K562 (cell line): Measurements from ENCODE around the gene RRP9. TPM values are rescaled to one million over a fixed set of nuclear protein-coding genes. Genes with fewer than 3 reads are reported as not detected.

ENCODE experiments used
- ATAC-seq: fragments of 200-7000 bp; cut with Tn5 transposase; 3 replicates; pipeline ENCODE4 v1.9.1; 2020; ENCODE audit warnings: moderate library complexity
- BruUV-seq: library from RNA; stranded (reverse); fragments of 400-500 nt; replicated peaks from 2 replicates; lab custom pipeline; 2021; lab: Mats Ljungman, UMichigan
- CTCF ChIA-PET: fragments of 300-600 bp; formaldehyde crosslinking; extraction: SDS; loops from one replicate; lab custom pipeline; 2021; ENCODE audit warnings: low intra/inter-chr PET ratio; lab: Yijun Ruan, JAX
- POLR2A ChIA-PET: fragments of 300-600, 350-650 bp; sonication (Branson Sonifier 250); formaldehyde crosslinking; extraction: SDS; loops from one replicate; lab custom pipeline; 2021; ENCODE audit warnings: antibody characterized with exemption, inconsistent platforms; lab: Yijun Ruan, JAX
- DNase-seq, 4 experiments: peaks; one replicate each; pipeline versions ENCODE4 v3.0.0 to v3.0.0-alpha.2; 2011 to 2018; ENCODE audit warnings: low spot score in 3 of 4, mixed read lengths in 3 of 4; ENCODE audit errors: extremely low read depth in 1 of 4
- FAIRE-seq: peaks from 2 replicates; lab custom pipeline; 2011; peaks lifted over from hg19 to GRCh38; lab: Jason Lieb, UNC
- H2AFZ ChIP-seq: 2 replicates; pipeline ENCODE4 v1.6.0; 2011; ENCODE audit warnings: low read depth, low read length, control low read depth, inconsistent platforms
- H3K27ac ChIP-seq: fragments of 200-600 bp; 3 replicates; pipeline ENCODE4 v1.8.0; 2011; ENCODE audit warnings: low read depth, mild to moderate bottlenecking, control low read depth, inconsistent platforms, low read length, moderate library complexity, mixed read lengths; ENCODE audit errors: extremely low read depth
- H3K27me3 ChIP-seq, 2 experiments: fragments of 300-600 bp in 1 of 2; 2 replicates in 1 of 2; 3 replicates in 1 of 2; pipeline versions ENCODE4 v1.6.0 to v1.8.0; 2011; ENCODE audit warnings: inconsistent platforms in 2 of 2, low read length in 2 of 2, mild to moderate bottlenecking in 1 of 2, mixed read lengths in 1 of 2, moderate library complexity in 1 of 2; ENCODE audit not compliant: control insufficient read depth in 2 of 2, insufficient read depth in 2 of 2
- H3K36me3 ChIP-seq: fragments of 300-600 bp; 3 replicates; pipeline ENCODE4 v1.8.0; 2011; ENCODE audit warnings: mild to moderate bottlenecking, low read length, inconsistent platforms; ENCODE audit not compliant: control insufficient read depth, insufficient read depth
- H3K4me1 ChIP-seq, 2 experiments: fragments of 200-600 bp in 1 of 2; replicated peaks in 1 of 2; 2 replicates in 1 of 2; 3 replicates in 1 of 2; pipeline versions ENCODE4 v1.5.1 to v1.8.0; 2011; ENCODE audit warnings: inconsistent platforms in 2 of 2, low read length in 2 of 2, mild to moderate bottlenecking in 1 of 2, mixed read lengths in 1 of 2, moderate library complexity in 1 of 2; ENCODE audit not compliant: control insufficient read depth in 2 of 2, insufficient read depth in 2 of 2
- H3K4me2 ChIP-seq: 2 replicates; pipeline ENCODE4 v1.6.1; 2011; ENCODE audit warnings: low read length, control low read depth, inconsistent platforms, mixed read lengths; ENCODE audit not compliant: insufficient read depth
- H3K4me3 ChIP-seq: fragments of 200-600 bp; sonication (generic), shearing (Covaris generic); 2 replicates; pipeline ENCODE4 v1.5.1; 2016; ENCODE audit warnings: control low read depth, inconsistent platforms
- H3K79me2 ChIP-seq: fragments of 200-600 bp; 3 replicates; pipeline ENCODE4 v1.8.0; 2011; ENCODE audit warnings: low read length, inconsistent platforms; ENCODE audit not compliant: control insufficient read depth, insufficient read depth
- H3K9ac ChIP-seq, 2 experiments: 2 replicates each; pipeline versions ENCODE4 v1.6.0 to v1.6.1; 2011; ENCODE audit warnings: low read depth in 2 of 2, low read length in 2 of 2, control low read depth in 1 of 2, inconsistent platforms in 1 of 2, mild to moderate bottlenecking in 1 of 2, mixed read lengths in 1 of 2; ENCODE audit not compliant: insufficient read depth in 1 of 2
- H3K9me1 ChIP-seq: one replicate; pipeline ENCODE4 v1.6.0; 2011; ENCODE audit warnings: inconsistent platforms, mild to moderate bottlenecking, low read length, moderate library complexity; ENCODE audit not compliant: control insufficient read depth, insufficient read depth
- H3K9me3 ChIP-seq: replicated peaks from 2 replicates; pipeline ENCODE4 v1.5.1; 2011; ENCODE audit warnings: low read depth, low read length, inconsistent platforms; ENCODE audit not compliant: control insufficient read depth, insufficient read depth
- H4K20me1 ChIP-seq: replicated peaks from 2 replicates; pipeline ENCODE4 v1.6.1; 2011; ENCODE audit warnings: low read length, inconsistent platforms, mixed read lengths; ENCODE audit not compliant: control insufficient read depth, insufficient read depth
- AFF1 ChIP-seq, 2 experiments: fragments of 450-650 bp; IDR thresholded peaks; 2 replicates each; pipeline ENCODE4 v1.6.1; 2018; ENCODE audit warnings: mild to moderate bottlenecking in 2 of 2, low read depth in 1 of 2; ENCODE audit not compliant: partially characterized antibody in 2 of 2
- EP400 ChIP-seq: fragments of 450-650 bp; IDR thresholded peaks from 2 replicates; pipeline ENCODE4 v1.6.1; 2017; ENCODE audit warnings: antibody characterized with exemption, mild to moderate bottlenecking, moderate library complexity
- ILF3 ChIP-seq: fragments of 450-650 bp; IDR thresholded peaks from 2 replicates; pipeline ENCODE4 v1.6.1; 2018; ENCODE audit warnings: antibody characterized with exemption, mild to moderate bottlenecking, moderate library complexity, borderline replicate concordance
- KDM5B ChIP-seq: fragments of 200-600 bp; sonication (generic); IDR thresholded peaks from 2 replicates; pipeline ENCODE4 v1.6.1; 2012; ENCODE audit warnings: low read depth, mild to moderate bottlenecking, moderate library complexity, low read length, control low read depth, inconsistent platforms; ENCODE audit not compliant: insufficient replicate concordance
- L3MBTL2 ChIP-seq: fragments of 450-650 bp; IDR thresholded peaks from 2 replicates; pipeline ENCODE4 v1.6.1; 2016; ENCODE audit warnings: mild to moderate bottlenecking, moderate library complexity
- MCM7 ChIP-seq, 2 experiments: fragments of 450-650 bp; IDR thresholded peaks; 2 replicates each; pipeline ENCODE4 v1.6.1; 2016 to 2018
- NR2F6 ChIP-seq: fragments of 450-650 bp; formaldehyde crosslinking; IDR thresholded peaks from 2 replicates; pipeline ENCODE4 v1.4.0; 2020; ENCODE audit warnings: mild to moderate bottlenecking
- SIN3B ChIP-seq: fragments of 450-650 bp; IDR thresholded peaks from 2 replicates; pipeline ENCODE4 v1.6.1; 2017; ENCODE audit warnings: low read depth, mild to moderate bottlenecking, moderate library complexity
- SRF ChIP-seq, 2 experiments: fragments of 250-450, 450-650 bp in 1 of 2; sonication (Bioruptor Pico) in 1 of 2; sonication (generic) in 1 of 2; formaldehyde crosslinking; IDR thresholded peaks; 2 replicates each; pipeline versions ENCODE4 v1.5.0 to v1.5.1; 2020 to 2022; ENCODE audit warnings: mild to moderate bottlenecking in 1 of 2, missing genetic modification reagents in 1 of 2
- TFAM ChIP-seq: fragments of 250-450 bp; sonication (Bioruptor Pico); conservative IDR thresholded peaks from 2 replicates; pipeline ENCODE4 v1.5.0; 2021; ENCODE audit warnings: mild to moderate bottlenecking, moderate library complexity
- TSC22D4 ChIP-seq: fragments of 450-650 bp; IDR thresholded peaks from 2 replicates; pipeline ENCODE4 v1.6.1; 2016; ENCODE audit warnings: missing genetic modification characterization, missing biosample characterization, control low read depth
- ZNF146 ChIP-seq: IDR thresholded peaks from one replicate; pipeline ENCODE4 v1.6.1; 2018; ENCODE audit warnings: missing compliant biosample characterization; ENCODE audit not compliant: unreplicated experiment
- whole genome bisulfite sequencing: fragments of 100-300 bp; shearing (Covaris generic); methylation state at CpG from one replicate; pipeline ENCODE4 v1.1.6; 2016; ENCODE audit warnings: low coverage, mixed read lengths; ENCODE audit not compliant: insufficient coverage; ENCODE audit errors: missing lambda C conversion rate; 5-methylcytosine and 5-hydroxymethylcytosine counted together
- in situ Hi-C: fragments of 300-500 bp; cut with MboI; formaldehyde crosslinking; loops from 4 replicates; pipeline ENCODE4 v1.15.0; 2018; ENCODE audit warnings: inconsistent platforms, mixed read lengths
- intact Hi-C: fragments of 100-400 bp; cut with micrococcal nuclease; formaldehyde crosslinking; loops from 2 replicates; pipeline ENCODE4 v1.14.2; 2022
- polyA plus RNA-seq, 8 experiments: library from polyadenylated mRNA; depleted of rRNA in 4 of 8; stranded (reverse) in 5 of 8; unstranded in 3 of 8; fragments of >200 nt; fragmentation: Nextera tagmentation in 2 of 8; fragmentation: Illumina TruSeq in 1 of 8; extraction: Ambion mirVana in 2 of 8; extraction: Trizol in 1 of 8; gene quantifications; 2 replicates each; pipeline versions ENCODE4 v1.2.1 to v1.2.3, GENCODE V29; 2011 to 2014; ENCODE audit warnings: inconsistent platforms in 1 of 8, missing spikeins in 1 of 8
- total RNA-seq, 7 experiments: library from RNA; depleted of rRNA in 6 of 7; stranded (reverse); fragments of >200 nt in 6 of 7; fragmentation: Illumina TruSeq in 2 of 7; extraction: Trizol in 2 of 7; gene quantifications; 2 replicates each; pipeline versions ENCODE4 v1.2.1 to v1.2.3, GENCODE V29; 2011 to 2021; ENCODE audit warnings: low replicate concordance in 1 of 7
- TF ChIP-seq, protein P1 (sequence below): sonication (generic); formaldehyde crosslinking; IDR thresholded peaks from 2 replicates; pipeline ENCODE4 v1.8.1; 2022; ENCODE audit warnings: missing genetic modification reagents
- TF ChIP-seq, protein P2 (sequence below): sonication (generic); formaldehyde crosslinking; IDR thresholded peaks from 2 replicates; pipeline ENCODE4 v1.8.1; 2023; ENCODE audit warnings: mild to moderate bottlenecking, missing genetic modification reagents
- TF ChIP-seq, protein P3 (sequence below), 2 experiments: fragments of 450-650 bp; conservative IDR thresholded peaks; 2 replicates each; pipeline ENCODE4 v1.6.1; 2017; ENCODE audit warnings: mild to moderate bottlenecking in 2 of 2, moderate library complexity in 2 of 2

The RRP9 gene
- total and polyA plus RNA-seq, 9 of the 15 experiments (the other 6 are each of a cell fraction or from before 2014, with no cell fraction given), result 5.2 to 67.0 (median 45.9) TPM

DNA sequence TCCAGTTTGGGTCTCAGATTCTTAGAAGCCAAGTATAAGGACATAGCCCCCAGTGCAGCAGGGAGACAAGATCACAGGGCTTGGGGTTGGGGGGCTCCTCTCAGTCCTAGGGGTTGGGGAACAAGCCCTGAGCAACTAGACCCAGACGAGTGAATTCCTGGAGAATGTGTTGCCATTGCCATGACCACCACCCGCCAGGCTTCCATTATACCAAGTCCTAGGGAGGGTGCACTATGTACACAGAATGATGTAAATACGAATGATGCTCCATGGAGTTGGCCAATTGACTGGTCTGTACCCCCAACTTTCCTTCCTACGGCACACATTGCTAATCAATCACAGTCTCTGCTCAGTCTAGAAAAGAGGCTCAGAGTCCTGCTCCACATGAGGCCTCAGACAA is 47.3 kb downstream of the RRP9 start:
- no peak overlapping the region for H3K4me3 ChIP-seq
- BruUV-seq, result no TSS peak
- H2AFZ ChIP-seq, result no peak overlapping the region
- intact Hi-C loops, result no loop called here
- no peaks in the 10 kb centered on the region for H3K79me2 ChIP-seq
- H3K4me2 ChIP-seq, result no peak overlapping the region
- no peak for ATAC-seq
- H3K9me1 ChIP-seq, result no peaks in the 10 kb centered on the region
- H3K9ac ChIP-seq, result no peak overlapping the region
- no peaks in the 10 kb centered on the region for H3K4me1 ChIP-seq
- no peak overlapping the region for H3K27ac ChIP-seq
- no peak for DNase-seq
- POLR2A ChIA-PET, result no interaction called here
- no peak for FAIRE-seq
- no peaks in the 10 kb centered on the region for H4K20me1 ChIP-seq
- H3K36me3 ChIP-seq, result no peaks in the 10 kb centered on the region
- WGBS, result 3% methylated on average over 4 of the region's 4 CpGs
- peaks cover 4 to 33% of the 10 kb centered on the region in 2 experiments; a peak in 4 of 5 replicates for H3K27me3 ChIP-seq
- in situ Hi-C loops, result no loop called here
- H3K9me3 ChIP-seq, result no peaks in the 10 kb centered on the region
- CTCF ChIA-PET, result no interaction called here
- no peak for TF ChIP-seq SIN3B
- TF ChIP-seq, protein P1, sequence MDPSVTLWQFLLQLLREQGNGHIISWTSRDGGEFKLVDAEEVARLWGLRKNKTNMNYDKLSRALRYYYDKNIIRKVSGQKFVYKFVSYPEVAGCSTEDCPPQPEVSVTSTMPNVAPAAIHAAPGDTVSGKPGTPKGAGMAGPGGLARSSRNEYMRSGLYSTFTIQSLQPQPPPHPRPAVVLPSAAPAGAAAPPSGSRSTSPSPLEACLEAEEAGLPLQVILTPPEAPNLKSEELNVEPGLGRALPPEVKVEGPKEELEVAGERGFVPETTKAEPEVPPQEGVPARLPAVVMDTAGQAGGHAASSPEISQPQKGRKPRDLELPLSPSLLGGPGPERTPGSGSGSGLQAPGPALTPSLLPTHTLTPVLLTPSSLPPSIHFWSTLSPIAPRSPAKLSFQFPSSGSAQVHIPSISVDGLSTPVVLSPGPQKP (CRISPR knock-in tag), result no peak
- TF ChIP-seq, protein P2, sequence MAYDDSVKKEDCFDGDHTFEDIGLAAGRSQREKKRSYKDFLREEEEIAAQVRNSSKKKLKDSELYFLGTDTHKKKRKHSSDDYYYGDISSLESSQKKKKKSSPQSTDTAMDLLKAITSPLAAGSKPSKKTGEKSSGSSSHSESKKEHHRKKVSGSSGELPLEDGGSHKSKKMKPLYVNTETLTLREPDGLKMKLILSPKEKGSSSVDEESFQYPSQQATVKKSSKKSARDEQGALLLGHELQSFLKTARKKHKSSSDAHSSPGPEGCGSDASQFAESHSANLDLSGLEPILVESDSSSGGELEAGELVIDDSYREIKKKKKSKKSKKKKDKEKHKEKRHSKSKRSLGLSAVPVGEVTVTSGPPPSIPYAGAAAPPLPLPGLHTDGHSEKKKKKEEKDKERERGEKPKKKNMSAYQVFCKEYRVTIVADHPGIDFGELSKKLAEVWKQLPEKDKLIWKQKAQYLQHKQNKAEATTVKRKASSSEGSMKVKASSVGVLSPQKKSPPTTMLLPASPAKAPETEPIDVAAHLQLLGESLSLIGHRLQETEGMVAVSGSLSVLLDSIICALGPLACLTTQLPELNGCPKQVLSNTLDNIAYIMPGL (CRISPR knock-in tag), result no peak
- TF ChIP-seq KDM5B, result no peak
- TF ChIP-seq TFAM (CRISPR knock-in tag), result no peak
- no peak for TF ChIP-seq TSC22D4 (tag)
- no peak for TF ChIP-seq MCM7 (IDR thresholded peaks at IDR 0.05)
- no peak for TF ChIP-seq AFF1 (IDR thresholded peaks at IDR 0.05; ENCODE audit: low read depth in 1 of 2, partially characterized antibody in 2 of 2)
- TF ChIP-seq, protein P3, sequence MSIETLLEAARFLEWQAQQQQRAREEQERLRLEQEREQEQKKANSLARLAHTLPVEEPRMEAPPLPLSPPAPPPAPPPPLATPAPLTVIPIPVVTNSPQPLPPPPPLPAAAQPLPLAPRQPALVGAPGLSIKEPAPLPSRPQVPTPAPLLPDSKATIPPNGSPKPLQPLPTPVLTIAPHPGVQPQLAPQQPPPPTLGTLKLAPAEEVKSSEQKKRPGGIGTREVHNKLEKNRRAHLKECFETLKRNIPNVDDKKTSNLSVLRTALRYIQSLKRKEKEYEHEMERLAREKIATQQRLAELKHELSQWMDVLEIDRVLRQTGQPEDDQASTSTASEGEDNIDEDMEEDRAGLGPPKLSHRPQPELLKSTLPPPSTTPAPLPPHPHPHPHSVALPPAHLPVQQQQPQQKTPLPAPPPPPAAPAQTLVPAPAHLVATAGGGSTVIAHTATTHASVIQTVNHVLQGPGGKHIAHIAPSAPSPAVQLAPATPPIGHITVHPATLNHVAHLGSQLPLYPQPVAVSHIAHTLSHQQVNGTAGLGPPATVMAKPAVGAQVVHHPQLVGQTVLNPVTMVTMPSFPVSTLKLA (conservative IDR thresholded peaks at IDR 0.05), result no peak
- no peak for TF ChIP-seq NR2F6 (CRISPR knock-in tag)
- TF ChIP-seq EP400, result no peak
- TF ChIP-seq L3MBTL2, result no peak
- TF ChIP-seq ILF3, result no peak
- TF ChIP-seq ZNF146 (CRISPR knock-in tag), result no peak
- no peak for TF ChIP-seq SRF (CRISPR knock-in tag; IDR thresholded peaks at IDR 0.05)
